Body of pancreas (tissue), 4 donors: ENCODE results near the gene CYP1B1.
"Not testable (repeated sequence)": the region's sequence is repeated elsewhere in the genome, so short reads cannot be mapped to it uniquely, and the experiment has no call there.

Experiments used
- POLR2A ChIP-seq, 3 donors: fragments of 450-650 bp; IDR thresholded peaks; one replicate each; pipeline ENCODE4 v1.6.1; 2016; ENCODE audit warnings: antibody characterized with exemption in 3 of 3, mild to moderate bottlenecking in 2 of 3
- TF ChIP-seq, protein P1 (sequence below), 7 experiments: fragments of 450-650 bp in 4 of 7; fragments of 200-600 bp in 3 of 7; sonication (generic) in 3 of 7; IDR thresholded peaks; one replicate each; pipeline ENCODE4 v1.5.1; 2016 to 2019; ENCODE audit warnings: antibody characterized with exemption in 7 of 7

DNA sequence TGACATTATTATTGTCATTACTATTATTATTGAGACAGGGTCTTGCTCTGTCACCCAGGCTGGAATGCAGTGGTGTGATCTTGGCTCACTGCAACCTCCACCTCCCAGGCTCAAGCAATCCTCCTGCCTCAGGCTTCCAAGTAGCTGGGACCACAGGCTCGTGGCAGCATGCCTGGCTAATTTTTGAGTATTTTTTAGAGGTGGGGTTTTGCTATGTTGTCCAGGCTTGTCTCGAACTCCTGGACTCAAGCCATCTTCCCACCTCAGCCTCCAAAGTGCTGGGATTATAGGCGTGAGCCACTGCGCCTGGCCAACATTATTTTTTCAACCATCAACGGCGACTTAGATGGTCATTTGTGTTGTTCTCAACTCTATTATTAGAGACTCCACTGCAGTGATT lies 14.3 kb upstream of the CYP1B1 start:
- TF ChIP-seq, protein P1, sequence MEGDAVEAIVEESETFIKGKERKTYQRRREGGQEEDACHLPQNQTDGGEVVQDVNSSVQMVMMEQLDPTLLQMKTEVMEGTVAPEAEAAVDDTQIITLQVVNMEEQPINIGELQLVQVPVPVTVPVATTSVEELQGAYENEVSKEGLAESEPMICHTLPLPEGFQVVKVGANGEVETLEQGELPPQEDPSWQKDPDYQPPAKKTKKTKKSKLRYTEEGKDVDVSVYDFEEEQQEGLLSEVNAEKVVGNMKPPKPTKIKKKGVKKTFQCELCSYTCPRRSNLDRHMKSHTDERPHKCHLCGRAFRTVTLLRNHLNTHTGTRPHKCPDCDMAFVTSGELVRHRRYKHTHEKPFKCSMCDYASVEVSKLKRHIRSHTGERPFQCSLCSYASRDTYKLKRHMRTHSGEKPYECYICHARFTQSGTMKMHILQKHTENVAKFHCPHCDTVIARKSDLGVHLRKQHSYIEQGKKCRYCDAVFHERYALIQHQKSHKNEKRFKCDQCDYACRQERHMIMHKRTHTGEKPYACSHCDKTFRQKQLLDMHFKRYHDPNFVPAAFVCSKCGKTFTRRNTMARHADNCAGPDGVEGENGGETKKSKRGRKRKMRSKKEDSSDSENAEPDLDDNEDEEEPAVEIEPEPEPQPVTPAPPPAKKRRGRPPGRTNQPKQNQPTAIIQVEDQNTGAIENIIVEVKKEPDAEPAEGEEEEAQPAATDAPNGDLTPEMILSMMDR (IDR thresholded peaks at IDR 0.05) = not testable (repeated sequence)
- not testable (repeated sequence) for TF ChIP-seq POLR2A (IDR thresholded peaks at IDR 0.05)
